Spleen (tissue), 7 donors: ENCODE data around the gene KYNU.

Experiments used
- POLR2A ChIP-seq, 3 donors: fragments of 450-650 bp; IDR thresholded peaks; one replicate each; pipeline ENCODE4 v1.5.1; 2017; ENCODE audit warnings: antibody characterized with exemption in 3 of 3, mild to moderate bottlenecking in 1 of 3
- TF ChIP-seq, protein P1 (sequence below), 11 experiments: fragments of 200-600 bp in 7 of 11; fragments of 450-650 bp in 4 of 11; sonication (generic) in 4 of 11; IDR thresholded peaks in 8 of 11; conservative IDR thresholded peaks in 3 of 11; 1 replicate in 7 of 11; 2 replicates in 4 of 11; pipeline versions ENCODE4 v1.4.0 to v1.8.0; 2016 to 2021; ENCODE audit warnings: antibody characterized with exemption in 11 of 11, inconsistent platforms in 4 of 11, mild to moderate bottlenecking in 1 of 11
- donor health status: DM: no; HTN: no; CAD: no; lungs with moderate emphysema.
- donor health status: DM: no; HTN: no; CAD: no.
- donor health status: DM: no; HTN: no; CAD: no.

DNA sequence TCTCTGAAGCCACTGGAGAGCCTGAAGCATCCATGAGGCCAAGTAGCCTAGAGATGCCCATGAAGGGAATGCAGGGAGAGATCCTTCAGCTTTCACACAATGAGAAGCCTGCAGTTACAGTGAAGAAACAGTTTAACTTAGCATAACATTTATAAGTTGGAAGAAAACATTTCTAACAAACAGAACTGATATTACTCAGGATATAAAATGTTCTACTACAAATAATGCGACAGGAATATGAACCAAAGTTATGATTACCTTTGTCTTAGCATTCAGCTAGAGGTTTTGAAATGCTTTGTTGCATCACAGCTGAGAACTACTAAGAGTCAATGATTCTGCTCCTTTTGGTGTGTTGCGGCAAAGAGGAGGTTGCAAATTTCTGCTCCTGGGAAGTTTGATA, 6.9 kb upstream of the KYNU start:
- TF ChIP-seq, protein P1, sequence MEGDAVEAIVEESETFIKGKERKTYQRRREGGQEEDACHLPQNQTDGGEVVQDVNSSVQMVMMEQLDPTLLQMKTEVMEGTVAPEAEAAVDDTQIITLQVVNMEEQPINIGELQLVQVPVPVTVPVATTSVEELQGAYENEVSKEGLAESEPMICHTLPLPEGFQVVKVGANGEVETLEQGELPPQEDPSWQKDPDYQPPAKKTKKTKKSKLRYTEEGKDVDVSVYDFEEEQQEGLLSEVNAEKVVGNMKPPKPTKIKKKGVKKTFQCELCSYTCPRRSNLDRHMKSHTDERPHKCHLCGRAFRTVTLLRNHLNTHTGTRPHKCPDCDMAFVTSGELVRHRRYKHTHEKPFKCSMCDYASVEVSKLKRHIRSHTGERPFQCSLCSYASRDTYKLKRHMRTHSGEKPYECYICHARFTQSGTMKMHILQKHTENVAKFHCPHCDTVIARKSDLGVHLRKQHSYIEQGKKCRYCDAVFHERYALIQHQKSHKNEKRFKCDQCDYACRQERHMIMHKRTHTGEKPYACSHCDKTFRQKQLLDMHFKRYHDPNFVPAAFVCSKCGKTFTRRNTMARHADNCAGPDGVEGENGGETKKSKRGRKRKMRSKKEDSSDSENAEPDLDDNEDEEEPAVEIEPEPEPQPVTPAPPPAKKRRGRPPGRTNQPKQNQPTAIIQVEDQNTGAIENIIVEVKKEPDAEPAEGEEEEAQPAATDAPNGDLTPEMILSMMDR (IDR thresholded peaks at IDR 0.05 in 8 of 11, conservative IDR thresholded peaks at IDR 0.05 in 3 of 11), result no peak
- TF ChIP-seq POLR2A (IDR thresholded peaks at IDR 0.05), result no peak
